SK-N-SH (cell line): Measurements from ENCODE around the gene COG4. TPM values are rescaled to one million over a fixed set of nuclear protein-coding genes. Genes with fewer than 3 reads are reported as not detected.
"Not testable (repeated sequence)": the region's sequence is repeated elsewhere in the genome, so short reads cannot be mapped to it uniquely, and the experiment has no call there.

ENCODE experiments used
- CTCF ChIA-PET: fragments of 300-600, 350-600 bp; formaldehyde crosslinking; extraction: SDS; loops from one replicate; lab custom pipeline; 2021; lab: Yijun Ruan, JAX
- POLR2A ChIA-PET: fragments of 350-600 bp; sonication (Branson Sonifier 250); formaldehyde crosslinking; extraction: SDS; loops from one replicate; lab custom pipeline; 2020; ENCODE audit warnings: antibody characterized with exemption, inconsistent platforms; lab: Yijun Ruan, JAX
- DNase-seq: peaks from one replicate; pipeline ENCODE4 v3.0.0; 2012
- H2AFZ ChIP-seq: fragments of 200-600 bp; sonication (generic); 2 replicates; pipeline ENCODE4 v1.8.1; 2016; ENCODE audit warnings: antibody characterized with exemption, mild to moderate bottlenecking, low read depth
- H3F3A ChIP-seq: fragments of 200-600 bp; sonication (generic); replicated peaks from 2 replicates; pipeline ENCODE3; 2016; ENCODE audit warnings: antibody characterized with exemption, mild to moderate bottlenecking; ENCODE audit not compliant: insufficient read depth
- H3K27ac ChIP-seq, 2 experiments: fragments of 200-500 bp in 1 of 2; fragments of 200-600 bp in 1 of 2; sonication (Bioruptor generic) in 1 of 2; sonication (generic), shearing (Covaris generic) in 1 of 2; 2 replicates each; pipeline versions ENCODE4 v1.5.1 to v1.6.1; 2014 to 2016; ENCODE audit warnings: low read depth in 2 of 2, inconsistent platforms in 1 of 2, low read length in 1 of 2, mild to moderate bottlenecking in 1 of 2, mixed read lengths in 1 of 2
- H3K27me3 ChIP-seq: fragments of 200-600 bp; sonication (generic), shearing (Covaris generic); 2 replicates; pipeline ENCODE4 v1.6.1; 2016; ENCODE audit warnings: mixed run types; ENCODE audit not compliant: insufficient read depth
- H3K36me3 ChIP-seq, 2 experiments: fragments of 200-500 bp in 1 of 2; fragments of 200-600 bp in 1 of 2; sonication (Bioruptor generic) in 1 of 2; sonication (generic) in 1 of 2; replicated peaks in 1 of 2; 2 replicates each; pipeline versions ENCODE3 to v1.5.1; 2014 to 2016; ENCODE audit warnings: low read length in 1 of 2, mild to moderate bottlenecking in 1 of 2; ENCODE audit not compliant: insufficient read depth in 2 of 2, control insufficient read depth in 1 of 2
- H3K4me1 ChIP-seq, 2 experiments: fragments of 200-500 bp in 1 of 2; fragments of 200-600 bp in 1 of 2; sonication (Bioruptor generic) in 1 of 2; sonication (generic), shearing (Covaris generic) in 1 of 2; 2 replicates each; pipeline versions ENCODE4 v1.5.1 to v1.6.1; 2014 to 2016; ENCODE audit warnings: low read depth in 1 of 2, low read length in 1 of 2, mixed run types in 1 of 2; ENCODE audit not compliant: insufficient read depth in 2 of 2, control insufficient read depth in 1 of 2
- H3K4me2 ChIP-seq: fragments of 200-600 bp; sonication (generic), shearing (Covaris generic); 2 replicates; pipeline ENCODE4 v1.6.1; 2017; ENCODE audit warnings: mixed run types
- H3K4me3 ChIP-seq, 2 experiments: fragments of 200-500 bp in 1 of 2; fragments of 200-600 bp in 1 of 2; sonication (Bioruptor generic) in 1 of 2; sonication (generic), shearing (Covaris generic) in 1 of 2; 2 replicates each; pipeline versions ENCODE4 v1.5.1 to v1.8.1; 2014 to 2016; ENCODE audit warnings: low read depth in 2 of 2, inconsistent platforms in 1 of 2, low read length in 1 of 2, mild to moderate bottlenecking in 1 of 2, mixed read lengths in 1 of 2, moderate library complexity in 1 of 2
- H3K79me2 ChIP-seq: fragments of 200-600 bp; sonication (generic); 2 replicates; pipeline ENCODE4 v1.8.1; 2017; ENCODE audit warnings: mild to moderate bottlenecking; ENCODE audit not compliant: insufficient read depth
- H3K9ac ChIP-seq: fragments of 200-600 bp; sonication (generic); 2 replicates; pipeline ENCODE4 v1.6.1; 2017; ENCODE audit warnings: mixed run types
- H3K9me2 ChIP-seq: fragments of 200-600 bp; sonication (generic); 2 replicates; pipeline ENCODE4 v1.6.1; 2017; ENCODE audit warnings: mixed run types
- H3K9me3 ChIP-seq: fragments of 200-600 bp; sonication (generic); 2 replicates; pipeline ENCODE4 v1.6.1; 2017; ENCODE audit warnings: mixed run types, mild to moderate bottlenecking, moderate library complexity
- H4K20me1 ChIP-seq: fragments of 200-600 bp; sonication (generic); 2 replicates; pipeline ENCODE4 v1.6.1; 2017; ENCODE audit warnings: mild to moderate bottlenecking, mixed run types; ENCODE audit not compliant: insufficient read depth
- CHD2 ChIP-seq: fragments of 150-350 bp; IDR thresholded peaks from 2 replicates; pipeline ENCODE4 v1.6.1; 2018; ENCODE audit warnings: low read length; ENCODE audit not compliant: partially characterized antibody
- ELF1 ChIP-seq: IDR thresholded peaks from 2 replicates; pipeline ENCODE4 v1.4.0; 2012
- GATA2 ChIP-seq: sonication (generic); formaldehyde crosslinking; IDR thresholded peaks from 2 replicates; pipeline ENCODE4 v1.5.0; 2020; ENCODE audit warnings: mild to moderate bottlenecking, missing genetic modification reagents
- JUND ChIP-seq: IDR thresholded peaks from 2 replicates; pipeline ENCODE4 v1.4.0; 2012
- MEF2A ChIP-seq: IDR thresholded peaks from 2 replicates; pipeline ENCODE4 v1.4.0; 2012; ENCODE audit warnings: low read depth, borderline replicate concordance
- MXI1 ChIP-seq: IDR thresholded peaks from 2 replicates; pipeline ENCODE4 v1.6.1; 2012; ENCODE audit warnings: mild to moderate bottlenecking, low read depth, low read length, improper control_type of control experiment
- RCOR1 ChIP-seq: fragments of 150-350 bp; IDR thresholded peaks from 2 replicates; pipeline ENCODE4 v1.6.1; 2017; ENCODE audit warnings: antibody characterized with exemption, low read length
- RFX5 ChIP-seq: IDR thresholded peaks from 2 replicates; pipeline ENCODE4 v1.6.1; 2012; ENCODE audit warnings: mild to moderate bottlenecking, improper control_type of control experiment, low read length
- WGBS: methylation state at CpG from one replicate; pipeline ENCODE4 v1.1.6; 2017; ENCODE audit warnings: low lambda C conversion rate; 5-methylcytosine and 5-hydroxymethylcytosine counted together
- polyA plus RNA-seq, 3 experiments: library from polyadenylated mRNA; depleted of rRNA; stranded (reverse); fragments of >200 nt; gene quantifications; 2 replicates each; pipeline ENCODE4 v1.2.3, GENCODE V29; 2012
- TF ChIP-seq, protein P1 (sequence below): fragments of 150-350 bp; IDR thresholded peaks from 2 replicates; pipeline ENCODE4 v1.6.1; 2016; ENCODE audit warnings: mild to moderate bottlenecking, low read depth, low read length
- TF ChIP-seq, protein P2 (sequence below): IDR thresholded peaks from 2 replicates; pipeline ENCODE4; 2012
- TF ChIP-seq, protein P3 (sequence below): IDR thresholded peaks from 2 replicates; pipeline ENCODE4 v1.4.0; 2012; ENCODE audit warnings: low read depth
- TF ChIP-seq, protein P4 (sequence below): fragments of 200-600 bp; sonication (generic); IDR thresholded peaks from 2 replicates; pipeline ENCODE4 v1.6.1; 2017; ENCODE audit warnings: antibody characterized with exemption, mild to moderate bottlenecking, moderate library complexity

The COG4 gene
- polyA plus RNA-seq, 1 of the 3 experiments (the other 2 are of a cell fraction): 54.4 TPM

DNA sequence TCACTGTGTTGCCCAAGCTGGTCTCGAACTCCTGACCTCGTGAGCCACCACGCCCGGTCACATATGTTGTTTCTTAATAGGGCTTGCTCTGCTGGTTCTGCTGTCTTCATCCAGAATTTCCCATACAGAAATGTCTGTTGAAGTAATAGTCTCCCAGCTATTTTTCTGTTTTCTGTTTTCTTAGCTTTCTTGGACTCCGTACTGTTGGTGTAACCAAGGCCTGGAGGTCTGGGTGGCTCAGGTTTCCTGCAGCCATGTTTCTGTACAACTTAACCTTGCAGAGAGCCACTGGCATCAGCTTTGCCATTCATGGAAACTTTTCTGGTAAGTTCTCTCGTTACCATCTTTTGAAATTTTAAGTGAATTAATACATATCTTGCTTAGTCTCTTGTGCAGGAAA lies 3.0 kb upstream of the COG4 start:
- H3K27ac ChIP-seq: no peak overlapping the region; a peak in 1 of 4 replicates
- no peak for DNase-seq

DNA sequence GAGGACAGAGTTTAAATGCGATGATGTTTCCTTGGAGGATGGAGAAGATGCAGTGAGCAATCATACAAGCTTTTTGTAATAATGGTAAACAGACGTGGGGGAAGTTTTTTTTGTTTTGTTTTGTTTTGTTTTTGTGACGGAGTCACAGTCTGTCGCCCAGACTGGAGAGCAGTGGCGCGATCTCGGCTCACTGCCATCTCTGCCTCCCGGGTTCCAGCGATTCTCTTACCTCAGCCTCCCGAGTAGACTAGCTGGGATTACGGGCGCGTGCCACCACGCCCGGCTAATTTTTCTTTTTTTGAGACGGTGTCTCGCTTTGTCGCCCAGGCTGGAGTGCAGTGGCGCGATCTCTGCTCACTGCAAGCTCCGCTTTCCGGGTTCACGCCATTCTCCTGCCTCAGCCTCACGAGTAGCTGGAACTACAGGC lies 1.1 kb upstream of the COG4 start:
- CTCF ChIA-PET: interaction anchor here (1.1 to 1.8 kb wide), 2 partner anchors 70 to 115 kb away, joined by 3 to 4 read pairs; partner anchors contain the start of gene FCSK
- H2AFZ ChIP-seq: not testable (repeated sequence)
- peaks cover 16 to 36% of the 10 kb centered on the region in 2 experiments for H3K4me1 ChIP-seq

More for the DNA sequence above, 3.0 kb upstream of the COG4 start:
- H3K9ac ChIP-seq: peak overlapping the region; percentile 18; the same call in 1 of the 2 replicates
- H3K9me2 ChIP-seq: no peaks in the 10 kb centered on the region
- H3K9me3 ChIP-seq: no peaks in the 10 kb centered on the region
- H2AFZ ChIP-seq: no peak overlapping the region
- H3K4me3 ChIP-seq: peak overlapping the region; percentile 6 to 24; a peak in 3 of 4 replicates
- WGBS: 84% methylated on average over 6 of the region's 6 CpGs
- peak overlapping the region; percentile 91 for H3K4me2 ChIP-seq
- peaks cover 34 to 53% of the 10 kb centered on the region in 2 experiments for H3K36me3 ChIP-seq
- peaks cover 51% of the 10 kb centered on the region for H4K20me1 ChIP-seq
- H3F3A ChIP-seq: peaks cover 48% of the 10 kb centered on the region
- CTCF ChIA-PET: interaction anchor here (1.9 kb wide), 1 partner anchor 126 kb away, joined by 4 read pairs; no protein-coding TSS in a partner anchor
- POLR2A ChIA-PET: no interaction called here
- H3K79me2 ChIP-seq: peaks cover 98% of the 10 kb centered on the region
- no peaks in the 10 kb centered on the region for H3K27me3 ChIP-seq
- peaks cover 16 to 26% of the 10 kb centered on the region in 2 experiments for H3K4me1 ChIP-seq
- TF ChIP-seq, protein P1, sequence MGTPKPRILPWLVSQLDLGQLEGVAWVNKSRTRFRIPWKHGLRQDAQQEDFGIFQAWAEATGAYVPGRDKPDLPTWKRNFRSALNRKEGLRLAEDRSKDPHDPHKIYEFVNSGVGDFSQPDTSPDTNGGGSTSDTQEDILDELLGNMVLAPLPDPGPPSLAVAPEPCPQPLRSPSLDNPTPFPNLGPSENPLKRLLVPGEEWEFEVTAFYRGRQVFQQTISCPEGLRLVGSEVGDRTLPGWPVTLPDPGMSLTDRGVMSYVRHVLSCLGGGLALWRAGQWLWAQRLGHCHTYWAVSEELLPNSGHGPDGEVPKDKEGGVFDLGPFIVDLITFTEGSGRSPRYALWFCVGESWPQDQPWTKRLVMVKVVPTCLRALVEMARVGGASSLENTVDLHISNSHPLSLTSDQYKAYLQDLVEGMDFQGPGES: no peak
- TF ChIP-seq JUND: no peak

DNA sequence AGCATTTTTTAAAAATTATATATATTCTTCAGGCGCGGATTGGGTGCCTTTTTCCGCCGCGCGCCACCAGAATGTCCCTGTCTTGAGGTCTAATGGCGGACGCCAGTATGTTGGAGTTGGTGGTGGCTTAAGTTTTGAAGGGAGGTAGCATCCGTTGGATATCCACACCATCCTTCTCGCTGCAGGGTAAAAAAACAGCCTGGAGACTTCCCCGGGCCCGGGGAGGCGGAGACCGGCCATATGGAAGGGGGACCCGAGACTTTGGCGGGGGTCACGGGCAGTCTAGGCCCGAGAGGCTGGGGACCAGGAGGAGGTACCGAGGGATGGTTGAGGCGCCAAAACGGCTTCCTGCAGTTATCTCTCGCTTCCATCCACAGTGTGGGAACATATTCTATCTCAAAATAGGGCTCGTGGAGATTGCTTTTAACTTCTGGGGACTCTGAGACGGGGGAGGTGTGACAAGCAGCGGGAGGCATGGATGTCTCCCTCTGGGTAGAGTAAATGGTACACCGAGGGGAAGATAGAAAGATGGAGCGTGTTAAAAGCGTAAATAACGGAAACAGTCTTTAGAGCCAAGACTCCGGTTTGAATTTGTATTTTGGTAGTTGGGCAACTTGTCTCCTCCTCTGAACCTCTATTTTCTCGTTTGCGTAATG lies 517 bp upstream of the COG4 start, which contains the start of gene SF3B3:
Gene SF3B3 (plus strand): TSS at position 74 of the 656 bp plus-strand sequence. CDS start 2,841 bp downstream, outside the sequence.
- Histone ChIP-seq H3K36me3 (peaks cover 15 to 35% of the 10 kb centered on the region in 2 experiments), H3K4me2 (peak within 1 kb of the TSS; percentile 91), H3K9ac (peak within 1 kb of the TSS; percentile 89), H3F3A (peaks cover 46% of the 10 kb centered on the region), H3K79me2 (peaks cover 93% of the 10 kb centered on the region), H3K9me3 (no peaks in the 10 kb centered on the region), H3K27ac (peak within 1 kb of the TSS; percentile 84 to 85), H2AFZ (peak within 1 kb of the TSS; percentile 86), H4K20me1 (peaks cover 31% of the 10 kb centered on the region), H3K9me2 (no peaks in the 10 kb centered on the region), H3K4me1 (peaks cover 14 to 31% of the 10 kb centered on the region in 2 experiments), H3K27me3 (no peaks in the 10 kb centered on the region), H3K4me3 (peak within 1 kb of the TSS; percentile 72 to 90)
- WGBS: 1% methylated on average over 24 of the region's 32 CpGs
- ChIA-PET POLR2A (interaction anchor here (1.0 kb wide), 2 partner anchors 8 to 130 kb away, joined by 3 read pairs; no protein-coding TSS in a partner anchor), CTCF (interaction anchor here (1.0 to 1.8 kb wide), 2 partner anchors 115 to 130 kb away, joined by 3 read pairs; no protein-coding TSS in a partner anchor)
- DNase-seq: peak; percentile 78
- TF ChIP-seq RFX5: no peak
- TF ChIP-seq, protein P1: no peak
- TF ChIP-seq, protein P2, sequence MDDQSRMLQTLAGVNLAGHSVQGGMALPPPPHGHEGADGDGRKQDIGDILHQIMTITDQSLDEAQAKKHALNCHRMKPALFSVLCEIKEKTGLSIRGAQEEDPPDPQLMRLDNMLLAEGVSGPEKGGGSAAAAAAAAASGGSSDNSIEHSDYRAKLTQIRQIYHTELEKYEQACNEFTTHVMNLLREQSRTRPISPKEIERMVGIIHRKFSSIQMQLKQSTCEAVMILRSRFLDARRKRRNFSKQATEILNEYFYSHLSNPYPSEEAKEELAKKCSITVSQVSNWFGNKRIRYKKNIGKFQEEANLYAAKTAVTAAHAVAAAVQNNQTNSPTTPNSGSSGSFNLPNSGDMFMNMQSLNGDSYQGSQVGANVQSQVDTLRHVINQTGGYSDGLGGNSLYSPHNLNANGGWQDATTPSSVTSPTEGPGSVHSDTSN: no peak
- TF ChIP-seq ELF1: peak; percentile 11; the same call in 1 of the 2 replicates
- TF ChIP-seq CHD2: no peak
- TF ChIP-seq MXI1: peak; percentile 56
- TF ChIP-seq MEF2A: no peak
- TF ChIP-seq, protein P3, sequence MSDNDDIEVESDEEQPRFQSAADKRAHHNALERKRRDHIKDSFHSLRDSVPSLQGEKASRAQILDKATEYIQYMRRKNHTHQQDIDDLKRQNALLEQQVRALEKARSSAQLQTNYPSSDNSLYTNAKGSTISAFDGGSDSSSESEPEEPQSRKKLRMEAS: peak; percentile 92
- TF ChIP-seq GATA2 (CRISPR knock-in tag): no peak
- TF ChIP-seq, protein P4, sequence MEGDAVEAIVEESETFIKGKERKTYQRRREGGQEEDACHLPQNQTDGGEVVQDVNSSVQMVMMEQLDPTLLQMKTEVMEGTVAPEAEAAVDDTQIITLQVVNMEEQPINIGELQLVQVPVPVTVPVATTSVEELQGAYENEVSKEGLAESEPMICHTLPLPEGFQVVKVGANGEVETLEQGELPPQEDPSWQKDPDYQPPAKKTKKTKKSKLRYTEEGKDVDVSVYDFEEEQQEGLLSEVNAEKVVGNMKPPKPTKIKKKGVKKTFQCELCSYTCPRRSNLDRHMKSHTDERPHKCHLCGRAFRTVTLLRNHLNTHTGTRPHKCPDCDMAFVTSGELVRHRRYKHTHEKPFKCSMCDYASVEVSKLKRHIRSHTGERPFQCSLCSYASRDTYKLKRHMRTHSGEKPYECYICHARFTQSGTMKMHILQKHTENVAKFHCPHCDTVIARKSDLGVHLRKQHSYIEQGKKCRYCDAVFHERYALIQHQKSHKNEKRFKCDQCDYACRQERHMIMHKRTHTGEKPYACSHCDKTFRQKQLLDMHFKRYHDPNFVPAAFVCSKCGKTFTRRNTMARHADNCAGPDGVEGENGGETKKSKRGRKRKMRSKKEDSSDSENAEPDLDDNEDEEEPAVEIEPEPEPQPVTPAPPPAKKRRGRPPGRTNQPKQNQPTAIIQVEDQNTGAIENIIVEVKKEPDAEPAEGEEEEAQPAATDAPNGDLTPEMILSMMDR: no peak
- TF ChIP-seq RCOR1: no peak

More for the DNA sequence above, 1.1 kb upstream of the COG4 start:
- H3K9ac ChIP-seq: peak overlapping the region; percentile 89
- H3K27me3 ChIP-seq, H3K9me2 ChIP-seq, H3K9me3 ChIP-seq, DNase-seq: not testable (repeated sequence)
- H4K20me1 ChIP-seq: peaks cover 36% of the 10 kb centered on the region
- POLR2A ChIA-PET: interaction anchor here (1.0 kb wide), 2 partner anchors 8 to 130 kb away, joined by 3 read pairs; no protein-coding TSS in a partner anchor
- peaks cover 51% of the 10 kb centered on the region for H3F3A ChIP-seq
- peak overlapping the region; percentile 91 for H3K4me2 ChIP-seq
- 3% methylated on average over 14 of the region's 24 CpGs for WGBS
- peaks cover 95% of the 10 kb centered on the region for H3K79me2 ChIP-seq
- peaks cover 19 to 38% of the 10 kb centered on the region in 2 experiments for H3K36me3 ChIP-seq
- peak overlapping the region; percentile 84 to 85 for H3K27ac ChIP-seq
- H3K4me3 ChIP-seq: peak overlapping the region; percentile 72 to 90
